ENCODE measurements around the gene DPP10.

Gene DPP10

DNA sequence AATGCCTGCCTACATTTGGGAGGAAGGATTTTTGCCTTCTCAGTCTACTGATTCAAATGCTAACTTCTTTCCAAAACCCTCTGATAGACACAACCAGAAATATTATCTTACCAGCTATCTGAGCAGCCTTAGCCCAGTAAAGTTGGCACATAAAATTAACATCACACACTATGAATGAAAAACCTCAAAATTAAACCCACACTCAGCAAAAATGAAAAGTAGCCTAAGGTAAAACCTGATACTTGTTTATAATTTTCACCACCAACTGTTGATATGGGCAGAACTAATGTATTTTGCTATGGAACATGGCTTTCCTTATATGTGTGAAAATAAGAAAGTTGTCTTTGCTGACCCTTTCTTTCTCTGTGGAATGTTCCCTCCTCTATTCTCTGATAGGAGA, 226.0 kb downstream of the DPP10 start:
- DNase-seq (ENCODE audit: low spot score), result no peak
- no peak overlapping the region for H3K27ac ChIP-seq
- POLR2A ChIA-PET (ENCODE audit: low non-redundant PET), result no interaction called here
- CTCF ChIA-PET, result no interaction called here
- TF ChIP-seq, protein P1, sequence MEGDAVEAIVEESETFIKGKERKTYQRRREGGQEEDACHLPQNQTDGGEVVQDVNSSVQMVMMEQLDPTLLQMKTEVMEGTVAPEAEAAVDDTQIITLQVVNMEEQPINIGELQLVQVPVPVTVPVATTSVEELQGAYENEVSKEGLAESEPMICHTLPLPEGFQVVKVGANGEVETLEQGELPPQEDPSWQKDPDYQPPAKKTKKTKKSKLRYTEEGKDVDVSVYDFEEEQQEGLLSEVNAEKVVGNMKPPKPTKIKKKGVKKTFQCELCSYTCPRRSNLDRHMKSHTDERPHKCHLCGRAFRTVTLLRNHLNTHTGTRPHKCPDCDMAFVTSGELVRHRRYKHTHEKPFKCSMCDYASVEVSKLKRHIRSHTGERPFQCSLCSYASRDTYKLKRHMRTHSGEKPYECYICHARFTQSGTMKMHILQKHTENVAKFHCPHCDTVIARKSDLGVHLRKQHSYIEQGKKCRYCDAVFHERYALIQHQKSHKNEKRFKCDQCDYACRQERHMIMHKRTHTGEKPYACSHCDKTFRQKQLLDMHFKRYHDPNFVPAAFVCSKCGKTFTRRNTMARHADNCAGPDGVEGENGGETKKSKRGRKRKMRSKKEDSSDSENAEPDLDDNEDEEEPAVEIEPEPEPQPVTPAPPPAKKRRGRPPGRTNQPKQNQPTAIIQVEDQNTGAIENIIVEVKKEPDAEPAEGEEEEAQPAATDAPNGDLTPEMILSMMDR (conservative IDR thresholded peaks at IDR 0.05; ENCODE audit: low read depth), result no peak

DNA sequence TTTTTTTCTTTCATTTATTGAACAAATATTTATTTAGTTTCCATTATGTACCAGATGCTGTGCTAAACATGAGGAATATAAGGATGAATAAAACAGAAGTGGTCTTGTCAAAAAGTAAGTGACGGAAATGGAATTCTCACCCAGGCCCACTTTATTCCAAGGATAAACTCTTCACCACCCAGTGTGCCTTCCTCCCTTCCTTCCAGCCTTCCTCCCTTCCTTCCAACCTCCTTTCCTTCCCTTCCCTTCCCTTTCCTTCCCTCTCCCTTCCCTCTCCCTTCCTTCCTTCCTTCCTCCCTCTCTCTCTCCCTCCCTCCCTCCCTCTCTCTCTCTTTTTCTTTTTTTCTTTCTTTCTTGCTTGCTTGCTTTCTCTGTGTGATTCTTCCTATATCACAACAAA, 240.8 kb downstream of the DPP10 start:
- CTCF ChIA-PET, result no interaction called here
- TF ChIP-seq, protein P1 (conservative IDR thresholded peaks at IDR 0.05; ENCODE audit: low read depth), result no peak
- POLR2A ChIA-PET (ENCODE audit: low non-redundant PET), result no interaction called here
- H3K27ac ChIP-seq, result no peak overlapping the region
- DNase-seq (ENCODE audit: low spot score), result no peak

DNA sequence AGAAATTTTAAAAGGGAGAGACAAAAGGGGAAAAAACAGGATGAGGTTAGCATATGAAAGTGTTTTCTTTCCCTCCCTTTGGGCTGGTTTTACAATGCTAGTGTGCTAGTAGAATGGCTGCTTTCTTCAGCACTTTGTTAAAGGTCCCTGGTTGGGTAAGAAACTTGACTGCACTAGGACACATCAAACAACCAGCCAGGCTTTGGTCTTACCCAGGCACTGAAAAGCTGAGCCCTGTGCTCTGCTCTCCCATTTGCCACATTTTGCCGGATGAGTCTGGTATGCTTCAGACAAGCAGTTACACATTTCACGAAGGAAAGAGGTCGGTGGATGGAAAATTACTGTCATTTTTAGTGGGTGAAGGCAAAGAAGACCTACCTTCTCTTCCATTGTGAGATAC, 242.0 kb downstream of the DPP10 start:
- ChIA-PET POLR2A (ENCODE audit: low non-redundant PET) (no interaction called here), CTCF (no interaction called here)
- H3K27ac ChIP-seq, result no peak overlapping the region
- TF ChIP-seq, protein P1 (conservative IDR thresholded peaks at IDR 0.05; ENCODE audit: low read depth), result no peak
- no peak for DNase-seq (ENCODE audit: low spot score)

DNA sequence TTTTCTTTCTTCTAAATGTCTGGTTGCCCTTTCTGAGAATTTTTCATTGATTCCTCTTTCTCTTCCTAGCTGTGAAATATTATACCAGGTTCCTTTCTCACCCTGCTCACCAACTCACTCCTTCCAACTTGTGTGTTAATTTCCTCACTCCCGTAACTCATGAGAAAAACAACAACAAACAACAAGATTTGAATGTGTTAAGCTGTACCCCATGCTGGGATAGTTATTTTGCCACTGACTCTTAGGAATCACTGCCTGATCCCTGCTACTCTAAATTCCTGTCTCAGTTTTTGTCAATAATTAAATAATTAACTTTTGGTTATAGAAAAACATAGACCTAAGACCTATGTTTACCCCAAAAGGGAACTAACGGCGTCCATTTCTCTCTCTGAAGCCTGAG, 242.7 kb downstream of the DPP10 start:
- ChIA-PET CTCF (no interaction called here), POLR2A (ENCODE audit: low non-redundant PET) (no interaction called here)
- TF ChIP-seq, protein P1 (conservative IDR thresholded peaks at IDR 0.05; ENCODE audit: low read depth), result no peak
- H3K27ac ChIP-seq, result no peak overlapping the region
- no peak for DNase-seq (ENCODE audit: low spot score)

DNA sequence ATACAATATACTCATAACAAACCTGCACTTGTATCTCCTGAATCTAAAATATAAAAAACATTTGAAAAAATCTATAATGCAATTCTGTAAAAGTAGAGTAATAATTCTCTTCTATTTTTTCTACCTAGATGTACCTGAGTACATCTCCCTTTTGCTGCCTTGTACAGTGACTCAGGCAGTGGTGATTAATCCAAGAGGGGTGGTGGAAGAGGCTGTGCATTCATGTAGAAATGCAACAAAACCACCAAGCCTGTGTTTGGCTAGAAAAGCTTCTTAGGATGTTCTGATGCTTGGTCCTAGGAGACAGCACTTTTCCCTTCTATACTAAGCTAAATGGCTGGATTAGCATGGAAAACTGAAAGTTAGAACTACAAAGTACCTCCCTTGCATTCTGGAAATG, 245.8 kb downstream of the DPP10 start:
- ChIA-PET POLR2A (ENCODE audit: low non-redundant PET) (no interaction called here), CTCF (no interaction called here)
- TF ChIP-seq, protein P1 (conservative IDR thresholded peaks at IDR 0.05; ENCODE audit: low read depth), result no peak

DNA sequence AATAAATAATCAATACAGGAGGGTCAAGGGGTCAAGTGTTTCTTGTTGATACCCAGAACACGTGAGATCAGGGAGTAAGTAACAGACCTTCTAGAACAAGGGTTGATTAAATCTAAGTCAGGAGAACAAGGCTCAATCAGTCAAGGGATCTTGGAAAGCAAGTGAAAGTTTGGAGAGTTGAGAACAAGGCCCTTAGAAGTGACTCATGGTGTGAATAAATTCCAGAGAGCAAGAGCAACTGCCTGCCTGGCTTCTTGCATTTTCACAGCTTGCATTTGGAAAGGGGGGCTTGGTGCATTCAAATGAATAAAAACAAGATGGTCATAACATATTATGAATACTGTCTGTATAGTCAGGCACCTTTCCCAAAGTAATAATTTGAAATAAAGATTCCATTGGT, 256.1 kb downstream of the DPP10 start:
- TF ChIP-seq, protein P1 (conservative IDR thresholded peaks at IDR 0.05; ENCODE audit: low read depth), result no peak
- ChIA-PET POLR2A (ENCODE audit: low non-redundant PET) (no interaction called here), CTCF (no interaction called here)
- DNase-seq (ENCODE audit: low spot score), result no peak
- H3K27ac ChIP-seq, result no peak overlapping the region

More for the DNA sequence above, 245.8 kb downstream of the DPP10 start:
- DNase-seq (ENCODE audit: low spot score), result peak; percentile 2
- H3K27ac ChIP-seq, result no peak overlapping the region

DNA sequence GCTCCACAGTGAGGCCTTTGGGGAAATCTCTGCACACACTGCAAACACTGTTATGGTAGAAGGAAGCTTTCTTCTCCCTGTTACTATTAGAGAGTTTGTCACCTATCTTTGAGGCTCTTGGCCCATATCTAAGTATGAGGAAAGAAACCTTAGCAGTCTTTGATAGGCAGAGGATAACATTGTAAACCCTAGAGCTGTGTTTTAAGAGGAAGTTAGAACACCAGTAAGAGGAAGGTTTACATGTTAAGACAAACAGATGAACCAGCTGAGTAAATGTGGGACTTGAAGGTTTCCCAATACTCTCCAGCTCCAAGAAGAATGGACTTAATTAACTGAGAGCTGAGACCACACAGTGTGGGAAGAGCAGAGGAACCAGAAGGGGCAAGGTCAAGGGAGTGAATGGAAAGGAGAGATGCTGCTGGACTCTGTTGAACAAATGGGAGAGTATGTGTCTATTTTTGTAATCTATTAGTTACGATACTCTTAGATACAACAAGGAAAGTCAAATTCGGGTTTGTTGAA, 257.0 kb downstream of the DPP10 start:
- ChIA-PET POLR2A (ENCODE audit: low non-redundant PET) (no interaction called here), CTCF (no interaction called here)
- no peak overlapping the region for H3K27ac ChIP-seq
- DNase-seq (ENCODE audit: low spot score), result no peak
- TF ChIP-seq, protein P1 (conservative IDR thresholded peaks at IDR 0.05; ENCODE audit: low read depth), result no peak
